MM.1S (cell line): ENCODE data around the gene RNF43.

Experiments used
- DNase-seq: peaks from one replicate; pipeline ENCODE4 v3.0.0-alpha.2; 2015
- H2AFZ ChIP-seq: fragments of 300-600 bp; sonication (generic); 2 replicates; pipeline ENCODE4 v1.6.0; 2016; ENCODE audit warnings: antibody characterized with exemption, low read length
- H3F3A ChIP-seq: fragments of 300-600 bp; sonication (generic); 2 replicates; pipeline ENCODE4 v1.6.1; 2016; ENCODE audit warnings: mild to moderate bottlenecking, antibody characterized with exemption, low read length, moderate library complexity, mixed read lengths; ENCODE audit not compliant: insufficient read depth
- H3K27ac ChIP-seq: fragments of 300-600 bp; sonication (generic); 2 replicates; pipeline ENCODE4 v1.5.1; 2016; ENCODE audit warnings: mild to moderate bottlenecking, low read length
- H3K27me3 ChIP-seq: fragments of 300-600 bp; sonication (generic); replicated peaks from 2 replicates; pipeline ENCODE4 v1.6.0; 2016; ENCODE audit warnings: low read length; ENCODE audit not compliant: insufficient read depth
- H3K36me3 ChIP-seq: fragments of 300-600 bp; sonication (generic); replicated peaks from 2 replicates; pipeline ENCODE4 v1.6.1; 2016; ENCODE audit warnings: mild to moderate bottlenecking, low read length, mixed read lengths; ENCODE audit not compliant: insufficient read depth
- H3K4me1 ChIP-seq: fragments of 300-600 bp; sonication (generic); 2 replicates; pipeline ENCODE4 v1.6.1; 2016; ENCODE audit warnings: low read length, mixed read lengths
- H3K4me2 ChIP-seq: fragments of 300-600 bp; sonication (generic); 2 replicates; pipeline ENCODE4 v1.6.0; 2016; ENCODE audit warnings: low read depth, low read length
- H3K4me3 ChIP-seq: fragments of 300-600 bp; sonication (generic); 2 replicates; pipeline ENCODE4 v1.5.1; 2016; ENCODE audit warnings: low read length, mixed read lengths
- H3K79me2 ChIP-seq: fragments of 300-600 bp; sonication (generic); 2 replicates; pipeline ENCODE4 v1.6.1; 2016; ENCODE audit warnings: mixed run types, low read length, mixed read lengths
- H3K9ac ChIP-seq: fragments of 300-600 bp; sonication (generic); 2 replicates; pipeline ENCODE4 v1.6.1; 2016; ENCODE audit warnings: low read length, mixed read lengths
- H3K9me2 ChIP-seq: fragments of 300-600 bp; sonication (generic); replicated peaks from 2 replicates; pipeline ENCODE4 v1.6.1; 2016; ENCODE audit warnings: mild to moderate bottlenecking, low read length, mixed read lengths; ENCODE audit not compliant: insufficient read depth
- H3K9me3 ChIP-seq: fragments of 300-600 bp; sonication (generic); replicated peaks from 2 replicates; pipeline ENCODE4 v1.6.1; 2016; ENCODE audit warnings: mild to moderate bottlenecking, low read length, mixed read lengths; ENCODE audit not compliant: insufficient read depth
- H4K20me1 ChIP-seq: fragments of 300-600 bp; sonication (generic); 2 replicates; pipeline ENCODE4 v1.6.1; 2016; ENCODE audit warnings: mild to moderate bottlenecking, low read length, moderate library complexity, mixed read lengths; ENCODE audit not compliant: insufficient read depth
- CTCF ChIP-seq: fragments of 300-600 bp; sonication (generic); IDR thresholded peaks from 2 replicates; pipeline ENCODE4 v1.5.1; 2016; ENCODE audit warnings: antibody characterized with exemption, low read length, mixed read lengths
- EZH2 ChIP-seq: fragments of 300-600 bp; sonication (generic); optimal IDR thresholded peaks from 2 replicates; pipeline ENCODE3; 2017; ENCODE audit warnings: low read depth, mild to moderate bottlenecking, antibody characterized with exemption, low read length, mixed read lengths
- EZH2phosphoT487 ChIP-seq: fragments of 300-600 bp; sonication (generic); IDR thresholded peaks from 2 replicates; pipeline ENCODE4 v1.6.1; 2018; ENCODE audit warnings: antibody characterized with exemption, low read length

RNF43 gene

GRCh38 chr17:58402047-58402446 is 15.3 kb downstream of the RNF43 start:
- Histone ChIP-seq H3K27ac (no peak overlapping the region), H3K9me3 (no peaks in the 10 kb centered on the region), H3K27me3 (no peaks in the 10 kb centered on the region), H2AFZ (no peak overlapping the region), H3K4me2 (no peak overlapping the region), H4K20me1 (no peaks in the 10 kb centered on the region), H3K79me2 (no peaks in the 10 kb centered on the region), H3K9me2 (no peaks in the 10 kb centered on the region), H3K36me3 (no peaks in the 10 kb centered on the region), H3K4me1 (no peaks in the 10 kb centered on the region), H3F3A (no peaks in the 10 kb centered on the region), H3K9ac (no peak overlapping the region), H3K4me3 (no peak overlapping the region)
- TF ChIP-seq CTCF (no peak), EZH2phosphoT487 (no peak), EZH2 (no peak)
- no peak for DNase-seq

- Histone ChIP-seq H4K20me1 (no peaks in the 10 kb centered on the region), H3K4me2 (no peak overlapping the region), H3K4me3 (no peak overlapping the region), H3K27ac (no peak overlapping the region), H3K36me3 (no peaks in the 10 kb centered on the region), H2AFZ (no peak overlapping the region), H3K4me1 (no peaks in the 10 kb centered on the region), H3K27me3 (no peaks in the 10 kb centered on the region), H3K9me3 (no peaks in the 10 kb centered on the region), H3K79me2 (no peaks in the 10 kb centered on the region), H3K9me2 (no peaks in the 10 kb centered on the region), H3F3A (no peaks in the 10 kb centered on the region), H3K9ac (no peak overlapping the region)
- TF ChIP-seq CTCF (no peak), EZH2 (no peak), EZH2phosphoT487 (no peak)
- DNase-seq = no peak
Observed at GRCh38 chr17:58401287-58401686, 16.0 kb downstream of the RNF43 start.

- no peak for TF ChIP-seq EZH2phosphoT487
- no peak overlapping the region for H3K4me2 ChIP-seq
Observed at GRCh38 chr17:58400826-58401225, 16.5 kb downstream of the RNF43 start.

GRCh38 chr17:58399974-58400373 is 17.4 kb downstream of the RNF43 start:
- no peaks in the 10 kb centered on the region for H3K4me1 ChIP-seq
- no peak overlapping the region for H3K4me3 ChIP-seq
- H3K36me3 ChIP-seq = no peaks in the 10 kb centered on the region
- H2AFZ ChIP-seq = no peak overlapping the region
- no peaks in the 10 kb centered on the region for H3K9me2 ChIP-seq
- H3K79me2 ChIP-seq = no peaks in the 10 kb centered on the region
- no peaks in the 10 kb centered on the region for H3K27me3 ChIP-seq
- no peak overlapping the region for H3K9ac ChIP-seq
- H4K20me1 ChIP-seq = no peaks in the 10 kb centered on the region
- no peak for DNase-seq
- H3F3A ChIP-seq = no peaks in the 10 kb centered on the region
- no peaks in the 10 kb centered on the region for H3K9me3 ChIP-seq
- H3K4me2 ChIP-seq = no peak overlapping the region
- TF ChIP-seq EZH2 (no peak), EZH2phosphoT487 (no peak), CTCF (no peak)
- H3K27ac ChIP-seq = no peak overlapping the region

More at GRCh38 chr17:58400826-58401225, 16.5 kb downstream of the RNF43 start:
- Histone ChIP-seq H3K9ac (no peak overlapping the region), H3K4me1 (no peaks in the 10 kb centered on the region), H3F3A (no peaks in the 10 kb centered on the region), H2AFZ (no peak overlapping the region), H3K79me2 (no peaks in the 10 kb centered on the region), H4K20me1 (no peaks in the 10 kb centered on the region), H3K27me3 (no peaks in the 10 kb centered on the region), H3K9me3 (no peaks in the 10 kb centered on the region), H3K4me3 (no peak overlapping the region), H3K27ac (no peak overlapping the region), H3K9me2 (no peaks in the 10 kb centered on the region), H3K36me3 (no peaks in the 10 kb centered on the region)
- DNase-seq = no peak
